ENCODE results near the gene NAV2.

GRCh38 chr11:19881177-19881576 is 168.5 kb downstream of the NAV2 start:
- TF ChIP-seq POLR2A (IDR thresholded peaks at IDR 0.05) (no peak), CTCF (IDR thresholded peaks at IDR 0.05) (no peak)
